OCI-M1 (cell line): Measurements from ENCODE around the gene SLC9A5.

Experiments
- DNase-seq: peaks from one replicate; lab custom pipeline; 2025; lab: John Stamatoyannopoulos, UW

Gene SLC9A5

DNA sequence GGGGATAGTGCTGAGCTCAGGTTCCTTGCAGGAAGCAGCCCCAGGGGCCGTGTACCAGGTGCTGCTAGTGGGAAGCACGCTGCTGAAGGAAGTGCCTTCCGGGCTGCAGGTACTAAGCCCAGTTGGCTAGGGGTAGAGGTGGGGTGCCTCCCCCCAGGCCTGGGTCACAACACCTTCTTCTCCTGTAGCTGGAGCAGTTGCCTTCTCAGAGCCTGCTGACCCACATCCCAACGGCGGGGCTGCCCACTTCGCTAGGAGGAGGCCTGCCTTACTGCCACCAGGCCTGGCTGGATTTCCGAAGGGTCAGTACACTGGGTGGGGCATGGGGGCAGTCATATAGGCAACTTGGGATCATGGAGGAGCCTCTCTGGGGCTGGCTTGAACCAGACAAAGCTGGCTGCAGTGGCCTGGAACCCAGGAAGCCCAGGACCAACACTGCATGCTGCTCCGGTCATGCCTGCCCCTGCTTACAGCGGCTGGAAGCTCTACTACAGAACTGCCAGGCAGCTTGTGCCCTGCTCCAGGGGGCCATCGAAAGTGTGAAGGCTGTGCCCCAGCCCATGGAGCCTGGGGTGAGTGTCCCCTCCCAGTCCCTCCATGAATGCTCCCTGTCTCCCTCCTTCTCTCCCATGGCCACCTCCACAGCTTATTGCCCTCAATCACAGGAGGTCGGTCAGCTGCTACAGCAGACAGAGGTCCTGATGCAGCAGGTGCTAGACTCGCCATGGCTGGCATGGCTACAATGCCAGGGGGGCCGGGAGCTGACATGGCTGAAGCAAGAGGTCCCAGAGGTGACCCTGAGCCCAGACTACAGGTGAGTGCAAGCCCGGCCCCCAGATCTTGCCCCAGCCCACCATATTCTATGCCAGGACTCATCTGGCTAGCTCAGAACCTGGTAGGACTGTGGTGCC, 33.0 kb downstream of the SLC9A5 start:
- no peak for DNase-seq

DNA sequence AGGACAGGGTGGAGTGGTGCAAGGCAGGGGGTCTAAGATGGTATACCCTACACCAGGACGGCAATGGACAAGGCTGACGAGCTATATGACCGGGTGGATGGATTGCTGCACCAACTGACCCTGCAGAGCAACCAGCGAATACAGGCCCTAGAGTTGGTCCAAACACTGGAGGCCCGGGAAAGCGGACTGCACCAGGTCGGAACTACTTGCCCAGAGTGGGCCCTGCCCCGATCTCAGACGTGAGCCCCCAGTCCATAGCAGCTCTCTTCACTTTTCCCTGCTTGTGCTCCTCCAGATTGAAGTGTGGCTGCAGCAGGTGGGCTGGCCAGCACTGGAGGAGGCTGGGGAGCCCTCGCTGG, 33.6 kb downstream of the SLC9A5 start:
- DNase-seq = no peak

DNA sequence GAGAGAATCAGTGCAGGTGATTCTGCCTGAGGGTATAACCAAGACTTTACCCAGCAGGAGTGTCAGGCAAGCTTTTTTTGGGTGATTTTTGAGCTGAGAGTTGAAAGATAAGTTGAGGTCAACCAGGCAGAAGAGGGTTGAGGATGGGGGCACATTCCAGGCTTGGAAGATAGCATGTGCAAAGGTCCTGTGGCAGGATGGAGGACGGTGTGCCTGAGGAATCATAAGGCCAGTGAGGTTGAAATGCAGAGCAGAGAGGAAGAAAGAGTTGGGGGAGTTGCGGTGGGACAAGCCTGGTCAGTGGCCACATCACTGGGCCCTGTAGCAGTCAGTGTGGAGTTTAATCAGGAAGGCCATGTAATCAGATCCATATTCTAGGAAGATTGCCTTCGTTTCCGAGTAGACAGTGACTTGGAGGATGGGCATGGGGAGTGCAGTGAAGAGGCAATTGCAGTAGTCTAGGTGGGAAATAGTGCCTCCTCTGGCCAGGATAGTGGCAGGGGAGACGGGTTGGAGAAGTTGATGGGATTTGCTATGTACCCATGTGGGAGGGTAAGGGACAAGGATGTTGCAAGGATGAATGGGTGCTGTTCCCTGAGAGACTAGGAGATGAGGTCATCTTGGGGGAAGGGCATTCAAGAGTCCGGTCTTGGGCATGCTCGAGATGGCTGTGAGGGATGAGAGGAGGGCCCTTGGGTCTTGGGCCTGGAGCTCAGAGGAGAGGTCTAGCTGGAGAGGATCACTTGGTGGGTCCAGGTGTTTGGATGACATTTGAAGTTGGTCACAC, 34.5 kb downstream of the SLC9A5 start:
- DNase-seq = no peak

DNA sequence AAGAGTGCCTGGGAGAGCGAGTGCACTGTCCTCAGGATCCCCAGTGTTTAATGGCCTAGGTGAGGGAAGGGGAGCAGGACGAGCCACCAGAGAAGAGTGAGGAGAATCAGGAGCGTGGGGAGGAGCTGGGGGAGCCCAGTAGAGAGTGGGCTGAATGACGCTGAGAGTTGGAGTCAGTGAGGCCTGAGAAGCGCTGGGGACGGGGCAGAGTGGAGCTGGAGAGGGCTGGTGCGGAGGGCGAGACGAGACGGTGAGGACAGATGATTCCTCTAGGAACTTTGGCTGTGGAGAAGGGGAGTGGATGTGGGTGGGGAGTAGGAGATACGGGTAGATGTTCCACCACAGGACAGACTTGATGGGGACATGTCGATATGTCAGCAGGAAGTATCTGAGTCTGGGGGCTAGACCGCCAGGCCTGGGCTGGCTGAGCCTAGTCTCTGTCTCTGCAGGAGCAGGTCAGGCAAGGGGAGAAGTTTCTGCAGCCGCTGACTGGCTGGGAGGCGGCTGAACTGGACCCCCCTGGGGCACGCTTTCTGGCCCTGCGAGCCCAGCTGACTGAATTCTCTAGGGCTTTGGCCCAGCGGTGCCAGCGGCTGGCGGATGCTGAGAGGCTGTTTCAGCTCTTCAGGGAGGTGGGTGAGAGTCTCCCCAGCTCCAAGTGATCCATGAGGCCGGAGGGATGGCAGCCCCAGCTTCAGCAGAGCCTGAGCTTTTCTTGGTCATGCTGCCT, 35.2 kb downstream of the SLC9A5 start:
- DNase-seq = no peak

DNA sequence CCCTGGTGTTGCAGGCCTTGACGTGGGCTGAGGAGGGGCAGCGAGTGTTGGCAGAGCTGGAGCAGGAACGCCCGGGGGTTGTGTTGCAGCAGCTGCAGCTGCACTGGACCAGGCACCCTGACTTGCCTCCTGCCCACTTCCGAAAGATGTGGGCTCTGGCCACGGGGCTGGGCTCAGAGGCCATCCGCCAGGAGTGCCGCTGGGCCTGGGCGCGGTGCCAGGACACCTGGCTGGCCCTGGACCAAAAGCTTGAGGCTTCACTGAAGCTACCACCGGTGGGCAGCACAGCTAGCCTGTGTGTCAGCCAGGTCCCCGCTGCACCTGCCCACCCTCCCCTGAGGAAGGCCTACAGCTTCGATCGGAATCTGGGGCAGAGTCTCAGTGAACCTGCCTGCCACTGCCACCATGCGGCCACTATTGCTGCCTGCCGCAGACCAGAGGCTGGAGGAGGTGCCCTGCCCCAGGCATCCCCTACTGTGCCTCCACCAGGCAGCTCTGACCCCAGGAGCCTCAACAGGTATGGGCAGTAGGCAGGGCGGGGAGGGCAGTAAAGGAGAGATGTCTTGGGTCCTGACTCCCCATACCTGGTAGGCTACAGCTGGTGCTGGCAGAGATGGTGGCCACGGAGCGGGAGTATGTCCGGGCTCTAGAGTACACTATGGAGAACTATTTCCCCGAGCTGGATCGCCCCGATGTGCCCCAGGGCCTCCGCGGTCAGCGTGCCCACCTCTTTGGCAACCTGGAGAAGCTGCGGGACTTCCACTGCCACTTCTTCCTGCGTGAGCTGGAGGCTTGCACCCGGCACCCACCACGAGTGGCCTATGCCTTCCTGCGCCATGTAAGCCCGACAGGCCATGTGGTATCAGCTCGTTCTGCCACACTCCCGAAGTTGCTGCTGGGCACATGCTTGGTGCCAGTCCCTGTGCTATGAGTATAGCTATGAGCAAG, 36.2 kb downstream of the SLC9A5 start:
- DNase-seq = peak; percentile 48

DNA sequence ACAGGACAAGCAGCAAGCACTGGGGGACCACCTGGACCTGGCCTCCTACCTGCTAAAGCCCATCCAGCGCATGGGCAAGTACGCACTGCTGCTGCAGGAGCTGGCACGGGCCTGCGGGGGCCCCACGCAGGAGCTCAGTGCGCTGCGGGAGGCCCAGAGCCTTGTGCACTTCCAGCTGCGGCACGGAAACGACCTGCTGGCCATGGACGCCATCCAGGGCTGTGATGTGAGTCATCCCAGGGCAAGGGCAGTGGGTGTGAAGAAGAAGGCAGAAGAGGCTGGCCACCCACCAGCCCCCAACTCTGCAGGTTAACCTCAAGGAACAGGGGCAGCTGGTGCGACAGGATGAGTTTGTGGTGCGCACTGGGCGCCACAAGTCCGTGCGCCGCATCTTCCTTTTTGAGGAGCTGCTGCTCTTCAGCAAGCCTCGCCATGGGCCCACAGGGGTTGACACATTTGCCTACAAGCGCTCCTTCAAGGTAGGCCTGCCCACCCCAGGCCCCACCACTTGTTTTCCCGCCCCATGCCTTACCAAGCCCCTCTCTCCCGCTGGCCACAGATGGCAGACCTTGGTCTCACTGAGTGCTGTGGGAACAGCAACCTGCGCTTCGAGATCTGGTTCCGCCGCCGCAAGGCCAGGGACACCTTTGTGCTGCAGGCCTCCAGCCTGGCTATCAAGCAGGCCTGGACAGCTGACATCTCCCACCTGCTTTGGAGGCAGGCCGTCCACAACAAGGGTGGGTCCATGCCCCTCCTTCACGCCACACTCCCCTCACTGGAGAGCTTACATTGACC, 37.9 kb downstream of the SLC9A5 start:
- DNase-seq = no peak

DNA sequence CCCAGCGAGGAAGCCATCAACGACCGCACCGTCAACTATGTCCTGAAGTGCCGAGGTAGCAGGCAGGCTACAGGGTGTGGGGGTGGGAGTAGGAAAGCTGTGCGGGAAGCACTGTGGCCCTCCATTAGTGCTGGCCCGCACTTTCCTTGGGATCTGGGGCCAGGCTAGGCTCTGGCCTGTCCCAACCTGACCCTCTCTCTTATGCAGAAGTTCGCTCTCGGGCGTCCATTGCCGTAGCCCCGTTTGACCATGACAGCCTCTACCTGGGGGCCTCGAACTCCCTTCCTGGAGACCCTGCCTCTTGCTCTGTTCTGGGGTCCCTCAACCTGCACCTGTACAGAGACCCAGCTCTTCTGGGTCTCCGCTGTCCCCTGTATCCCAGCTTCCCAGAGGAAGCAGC, 39.2 kb downstream of the SLC9A5 start:
- no peak for DNase-seq

DNA sequence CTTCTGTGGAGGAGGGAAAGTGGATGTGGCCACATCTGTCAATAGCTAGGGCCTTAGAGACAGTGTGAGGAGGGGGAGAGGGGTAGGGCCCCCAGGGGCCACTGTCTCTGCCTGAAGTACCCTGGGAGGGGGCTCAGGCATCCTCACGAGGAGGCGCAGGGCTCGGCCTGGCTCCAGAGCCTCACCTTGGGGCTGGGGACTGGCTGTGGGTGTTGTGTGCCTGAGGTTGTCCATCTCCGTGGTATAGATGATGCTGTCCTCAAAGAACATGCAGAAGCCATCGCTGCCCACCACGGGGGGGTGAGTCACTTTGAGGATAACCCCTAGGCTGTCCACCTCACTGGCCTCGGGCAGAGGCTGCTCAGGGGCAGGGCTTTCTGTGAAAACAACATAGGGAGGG, 42.7 kb downstream of the SLC9A5 start:
- no peak for DNase-seq

DNA sequence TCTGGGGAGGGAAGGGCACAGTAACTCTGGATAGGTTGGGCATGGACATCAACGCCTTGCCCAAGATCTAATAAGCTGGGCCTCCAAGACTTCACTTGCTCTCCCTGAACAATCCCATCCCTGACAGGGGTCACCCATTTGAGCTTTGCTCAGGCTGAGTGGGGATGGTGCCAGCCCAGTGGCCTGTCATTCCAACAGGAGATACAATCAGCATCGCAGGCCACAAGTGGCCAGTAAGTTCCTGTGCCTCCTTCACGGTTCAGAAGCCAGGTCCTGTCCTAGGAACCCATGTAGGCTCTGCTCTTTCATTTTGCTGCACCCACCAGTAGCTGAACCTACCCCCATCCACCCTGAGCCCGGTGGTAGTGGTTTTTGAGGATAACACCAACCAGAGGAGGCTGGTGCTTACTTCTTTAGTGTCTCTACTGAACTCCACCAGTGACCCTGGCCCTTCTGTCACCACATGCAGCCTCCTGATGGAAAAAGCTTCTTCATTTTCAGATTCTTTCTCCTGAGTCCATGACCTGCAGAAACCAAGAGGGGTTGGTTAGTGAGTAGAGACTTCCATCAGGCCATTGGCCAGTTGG, 45.5 kb downstream of the SLC9A5 start:
- DNase-seq = no peak

DNA sequence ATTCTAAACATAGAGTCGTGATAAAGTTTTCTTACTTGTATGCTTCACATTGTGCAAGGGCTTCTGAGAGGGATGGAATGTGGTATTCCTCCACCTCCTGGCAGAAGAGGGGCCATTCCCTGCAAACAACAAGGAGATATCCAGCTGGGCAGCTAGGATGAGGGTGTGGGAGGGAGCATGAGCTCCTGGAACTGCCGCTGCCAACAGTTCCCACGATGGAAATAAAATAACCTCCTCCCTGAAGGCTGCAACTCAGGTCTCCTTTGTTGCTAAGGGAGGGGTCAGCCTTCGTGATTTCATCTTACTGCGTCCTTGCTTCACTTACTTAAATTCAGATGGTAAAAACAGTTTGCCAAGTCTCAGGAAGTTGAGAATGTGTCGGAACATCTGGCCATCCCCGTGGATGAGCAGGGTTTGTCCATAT, 46.2 kb downstream of the SLC9A5 start:
- no peak for DNase-seq

DNA sequence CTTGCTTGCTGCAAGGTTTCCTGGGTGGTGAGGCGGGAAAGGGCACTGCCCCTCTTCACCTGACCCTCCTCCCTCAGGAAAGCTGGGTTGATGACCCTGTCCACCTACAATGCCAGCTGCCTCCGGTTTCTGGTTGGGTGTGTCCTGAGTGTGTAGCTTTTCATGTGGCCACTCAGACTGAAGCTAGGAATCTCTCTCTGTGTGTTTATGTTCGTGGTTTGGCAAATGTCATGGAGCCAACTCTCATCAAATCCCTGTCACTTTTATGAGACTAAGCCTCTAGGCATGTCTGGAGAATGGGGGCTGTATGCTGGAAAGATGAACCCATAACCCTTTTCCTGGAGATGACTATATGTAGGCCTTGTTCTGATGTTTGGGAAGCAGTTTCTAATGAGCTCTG, 47.6 kb downstream of the SLC9A5 start:
- DNase-seq = no peak

DNA sequence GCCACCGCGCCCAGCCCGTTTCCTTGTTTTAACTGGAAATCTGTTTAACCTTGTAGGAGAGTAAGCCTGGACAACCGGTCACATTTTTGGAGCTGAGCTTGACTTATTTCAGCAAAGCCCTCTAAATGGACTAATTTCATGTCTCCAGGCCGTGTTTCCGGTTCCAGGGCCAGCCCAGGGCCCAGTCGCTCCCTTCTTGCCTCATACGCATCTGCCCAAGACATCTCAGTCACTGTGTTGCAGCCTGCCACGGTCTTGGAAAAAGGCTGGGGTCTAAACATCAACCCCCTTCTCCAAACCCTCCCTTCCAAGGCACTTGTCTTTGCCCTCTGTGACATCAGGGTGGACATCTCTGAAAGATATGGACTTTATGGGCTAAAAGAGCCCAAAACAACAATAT, 49.5 kb downstream of the SLC9A5 start:
- no peak for DNase-seq

DNA sequence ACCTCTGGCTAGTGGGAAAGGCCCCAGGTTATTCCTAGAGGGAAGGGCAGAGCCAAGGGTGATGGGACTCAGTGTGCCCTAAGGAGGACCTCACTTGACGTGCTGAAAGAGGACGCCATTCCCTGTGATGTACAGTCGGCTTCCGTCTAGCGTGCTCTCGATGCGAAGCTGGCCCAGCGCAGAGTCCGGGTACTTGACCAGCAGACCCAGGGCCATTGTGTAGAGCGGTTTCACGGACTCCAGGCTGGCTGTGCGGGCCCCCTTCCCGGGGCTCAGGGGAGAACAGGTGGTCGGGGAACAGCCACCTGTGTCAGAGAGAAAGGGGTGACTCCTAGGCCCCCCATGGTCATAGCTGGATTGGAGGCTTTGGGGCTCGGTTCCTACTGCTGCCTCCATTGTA, 50.5 kb downstream of the SLC9A5 start:
- no peak for DNase-seq

DNA sequence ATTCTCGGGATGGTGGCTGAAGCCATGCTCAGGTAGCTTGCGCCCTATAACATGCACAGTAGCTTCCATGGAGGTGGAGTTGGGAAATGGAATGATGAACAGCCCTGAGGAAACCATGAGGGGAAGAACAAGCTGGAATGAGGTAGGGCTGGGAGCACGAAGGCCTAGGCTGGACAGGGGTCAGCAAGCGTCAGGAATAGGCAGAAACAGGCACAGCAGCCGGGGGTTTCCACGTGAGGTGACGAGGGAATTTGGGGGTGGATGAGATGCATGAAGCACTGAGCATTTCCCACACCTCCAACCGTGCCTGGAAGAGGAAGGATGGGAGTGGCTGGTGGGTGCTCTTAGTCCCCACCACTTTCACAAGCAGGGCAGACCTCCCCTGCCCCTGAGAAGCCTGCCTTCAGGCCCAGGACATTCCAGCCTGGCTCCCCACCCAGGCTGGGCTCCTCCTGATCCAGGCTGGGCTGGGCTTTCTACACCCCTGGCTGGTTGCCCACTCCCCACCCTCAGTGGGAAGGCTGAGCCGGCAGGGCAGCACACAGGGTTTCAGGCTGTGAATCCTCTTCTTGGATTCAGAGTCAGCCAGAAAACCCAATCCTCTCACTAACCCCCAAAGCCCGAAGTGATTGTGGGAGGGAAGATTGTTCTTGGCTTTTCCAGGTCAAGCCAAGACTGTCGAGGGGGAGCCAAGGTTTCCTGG, 52.5 kb downstream of the SLC9A5 start:
- no peak for DNase-seq

DNA sequence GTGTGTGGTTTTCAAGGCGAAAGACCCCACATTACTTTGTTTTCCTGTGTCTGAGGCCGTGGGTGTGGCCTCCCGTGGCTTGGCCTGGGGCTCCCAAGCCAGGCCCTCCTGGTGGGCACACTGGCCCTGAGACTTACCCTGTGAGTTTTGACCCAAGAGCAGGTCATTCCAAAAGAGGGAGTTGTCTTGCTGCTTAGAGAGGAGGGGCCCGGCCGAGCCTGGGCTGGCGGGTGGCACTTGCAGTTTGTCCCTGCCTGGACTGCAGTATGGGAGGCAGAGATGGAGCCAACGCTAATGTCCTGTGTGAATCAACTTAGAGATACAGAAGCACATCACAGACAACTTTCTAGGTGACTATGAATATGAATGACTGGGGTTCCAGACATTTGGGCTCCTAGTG, 53.3 kb downstream of the SLC9A5 start:
- DNase-seq = no peak

DNA sequence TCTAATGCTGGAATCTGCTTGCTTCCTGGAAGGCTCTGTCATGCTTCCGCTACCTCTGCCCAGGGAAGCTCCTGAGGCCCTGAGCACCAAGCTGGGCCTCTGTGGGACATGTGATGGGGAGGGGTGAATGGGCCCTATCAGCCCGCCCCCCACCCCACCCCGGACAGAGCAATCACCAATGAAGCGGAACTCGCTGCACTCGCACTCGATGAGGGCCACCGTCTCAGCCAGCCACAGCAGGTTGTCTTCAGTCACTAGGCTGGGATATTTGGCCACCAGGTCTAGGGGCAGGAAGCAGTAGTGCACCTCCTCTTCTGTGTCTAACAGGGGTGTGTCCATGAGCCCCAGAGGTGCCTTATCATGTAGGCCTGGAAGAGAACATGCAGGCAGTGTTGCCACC, 54.2 kb downstream of the SLC9A5 start:
- DNase-seq = no peak

DNA sequence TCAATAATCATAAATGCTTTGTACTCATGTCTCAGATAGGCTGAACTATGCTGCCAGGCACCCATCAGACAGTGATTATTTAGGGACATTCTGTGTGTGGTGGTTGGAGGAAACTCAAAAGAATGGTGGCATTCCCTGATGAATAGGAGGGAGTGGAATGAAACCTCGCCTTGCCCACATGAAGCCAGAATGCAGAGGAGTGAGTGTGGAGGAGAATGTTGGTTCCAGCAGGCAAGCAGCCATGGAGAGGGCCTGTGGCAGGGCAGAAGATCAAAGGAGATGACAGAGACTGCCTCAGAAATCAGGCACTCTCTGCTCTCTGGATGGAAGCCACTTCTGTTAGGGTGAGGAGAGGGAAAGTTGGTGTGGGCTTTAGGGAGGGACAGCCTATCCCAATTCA, 55.2 kb downstream of the SLC9A5 start:
- DNase-seq = no peak

DNA sequence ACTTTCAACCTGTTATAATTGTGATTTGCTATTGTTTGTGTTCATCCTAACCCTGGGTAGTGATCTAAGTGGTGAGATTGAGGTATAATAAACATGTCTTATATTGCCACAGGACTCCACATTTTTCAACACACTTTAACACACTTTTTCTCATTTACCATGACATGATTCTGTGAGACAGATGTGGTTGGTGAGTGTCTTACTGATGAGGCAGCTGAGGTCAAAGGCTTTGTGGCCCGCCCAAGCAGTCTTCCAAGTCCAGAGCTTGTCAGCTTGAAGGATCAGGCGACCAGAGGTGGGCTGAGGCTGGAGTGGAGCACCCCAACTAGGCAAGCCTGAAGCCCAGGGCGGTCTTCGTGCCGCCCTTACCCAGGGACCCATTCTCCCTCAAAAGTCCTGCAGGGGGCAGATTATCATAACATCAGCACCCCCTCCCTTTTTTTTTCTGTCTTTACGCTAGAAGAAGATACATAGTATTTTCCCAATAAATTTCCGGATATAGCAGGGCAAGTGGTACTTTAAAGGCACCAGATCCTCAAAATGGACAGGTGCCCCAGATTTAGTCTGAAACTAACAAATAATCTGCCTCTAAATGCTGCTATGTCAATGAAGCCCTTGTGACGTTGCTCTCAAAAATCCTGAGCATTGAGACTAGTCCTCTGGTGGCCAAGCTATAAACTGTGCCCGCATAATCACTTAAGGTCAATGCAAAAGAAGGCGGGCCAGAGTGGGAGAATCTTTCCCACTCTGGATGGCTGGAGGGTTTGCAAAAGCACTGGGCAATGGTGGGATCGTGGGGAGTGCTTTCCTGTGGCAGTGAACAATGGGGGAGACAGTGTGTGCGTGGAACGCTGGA, 56.7 kb downstream of the SLC9A5 start:
- DNase-seq = no peak

DNA sequence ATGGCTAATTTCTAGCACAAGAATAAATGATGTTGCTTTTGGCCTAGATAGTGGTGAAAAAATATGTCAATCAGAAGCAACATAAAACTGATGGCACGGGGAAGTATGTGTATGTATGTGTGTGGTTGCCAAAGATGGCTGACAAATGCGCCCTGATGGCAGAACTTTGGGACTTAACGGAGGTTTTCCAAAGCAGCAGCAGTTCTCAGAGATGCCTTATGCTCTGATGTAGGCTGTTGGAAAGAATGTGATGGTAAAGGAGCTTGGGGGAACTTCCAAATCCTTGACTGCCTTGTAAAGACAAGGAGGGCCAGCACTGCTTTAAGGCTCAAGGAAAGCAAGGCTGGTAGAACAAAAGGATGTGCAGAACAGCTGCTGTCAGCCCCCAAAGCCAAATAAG, 61.8 kb downstream of the SLC9A5 start:
- DNase-seq = no peak
